ENCODE measurements around the gene PAM.

PAM gene

GRCh38 chr5:102866237-102866600, 111.1 kb downstream of the PAM start:
- H3K4me3 ChIP-seq (ENCODE audit: low read length): peak overlapping the region; percentile 59
- no peak for TF ChIP-seq CTCF (IDR thresholded peaks at IDR 0.05; ENCODE audit: insufficient read depth, low read depth, low read length, missing control alignments)
- no peak for DNase-seq (ENCODE audit: low read depth)

GRCh38 chr5:102867992-102868662, 113.0 kb downstream of the PAM start:
- no peak for DNase-seq (ENCODE audit: low read depth)
- H3K4me3 ChIP-seq (ENCODE audit: low read length): no peak overlapping the region
- no peak for TF ChIP-seq CTCF (IDR thresholded peaks at IDR 0.05; ENCODE audit: insufficient read depth, low read depth, low read length, missing control alignments)

DNA sequence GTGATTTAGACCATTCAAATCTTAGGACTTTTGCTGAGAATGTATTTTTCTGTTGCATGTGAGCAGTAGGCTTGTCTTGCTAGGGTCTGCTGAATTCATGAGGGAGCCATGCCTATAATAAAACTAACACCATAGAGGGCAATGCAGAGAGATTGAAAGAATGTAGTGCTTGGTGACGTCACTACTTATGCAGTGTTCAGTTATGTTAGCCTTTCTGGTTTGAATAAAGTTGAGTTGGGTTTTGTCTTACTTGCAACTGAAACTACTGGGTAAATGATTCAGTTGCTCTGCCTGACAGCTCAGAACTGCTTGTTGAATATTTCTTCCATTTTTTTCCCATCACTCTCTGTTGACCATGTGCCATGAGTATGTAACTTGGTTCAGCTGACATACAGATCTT, 114.1 kb downstream of the PAM start:
- no peak for TF ChIP-seq CTCF (IDR thresholded peaks at IDR 0.05; ENCODE audit: insufficient read depth, low read depth, low read length, missing control alignments)
- no peak for DNase-seq (ENCODE audit: low read depth)
- no peak overlapping the region for H3K4me3 ChIP-seq (ENCODE audit: low read length)

GRCh38 chr5:102873379-102873932, 118.4 kb downstream of the PAM start:
- H3K4me3 ChIP-seq (ENCODE audit: low read length): no peak overlapping the region
- TF ChIP-seq CTCF (IDR thresholded peaks at IDR 0.05; ENCODE audit: insufficient read depth, low read depth, low read length, missing control alignments): no peak
- no peak for DNase-seq (ENCODE audit: low read depth)

- no peak for DNase-seq (ENCODE audit: low read depth)
- TF ChIP-seq CTCF (IDR thresholded peaks at IDR 0.05; ENCODE audit: insufficient read depth, low read depth, low read length, missing control alignments): no peak
- H3K4me3 ChIP-seq (ENCODE audit: low read length): no peak overlapping the region
Observed at GRCh38 chr5:102874054-102874453, 118.9 kb downstream of the PAM start.

DNA sequence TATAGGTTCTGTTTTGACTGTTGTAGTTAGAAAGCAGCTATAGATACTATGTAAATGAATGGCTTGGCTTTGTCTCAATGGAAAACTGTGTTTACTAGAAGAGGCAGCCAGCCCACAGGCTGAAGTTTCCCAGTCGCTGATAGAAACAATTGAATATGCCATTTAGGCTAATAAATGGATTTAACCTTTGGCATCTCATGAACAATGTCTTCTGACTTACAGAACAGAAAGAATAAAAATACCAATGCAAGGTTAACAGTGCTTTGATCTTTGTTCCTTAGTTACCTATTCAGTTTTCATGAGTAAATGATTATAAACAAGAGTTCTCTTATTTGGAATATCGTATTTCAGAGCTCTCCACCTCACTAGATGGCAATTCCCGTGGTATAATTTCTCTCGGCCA, 120.6 kb downstream of the PAM start:
- DNase-seq (ENCODE audit: low read depth): no peak
- H3K4me3 ChIP-seq (ENCODE audit: low read length): no peak overlapping the region
- TF ChIP-seq CTCF (IDR thresholded peaks at IDR 0.05; ENCODE audit: insufficient read depth, low read depth, low read length, missing control alignments): no peak

DNA sequence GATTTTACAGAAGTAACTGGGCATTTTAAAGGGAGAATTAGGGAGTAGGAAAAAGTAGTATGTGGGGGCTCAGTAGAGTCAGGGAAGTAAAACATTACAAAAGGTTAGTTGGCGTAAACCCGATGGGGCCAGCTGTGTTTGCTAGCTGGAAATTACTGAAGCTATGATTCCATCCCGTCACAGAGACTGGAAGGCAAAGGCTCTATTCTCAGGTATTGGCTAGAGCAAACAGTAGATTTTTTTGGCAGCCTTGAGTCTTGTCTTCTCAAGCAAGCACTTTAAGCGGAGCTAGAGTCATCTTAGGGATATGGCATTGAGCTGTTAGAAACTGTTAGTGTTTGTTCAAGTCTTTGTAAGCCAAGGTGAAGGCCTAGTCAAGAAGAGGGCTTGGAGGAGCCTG, 121.5 kb downstream of the PAM start:
- DNase-seq (ENCODE audit: low read depth): no peak
- no peak for TF ChIP-seq CTCF (IDR thresholded peaks at IDR 0.05; ENCODE audit: insufficient read depth, low read depth, low read length, missing control alignments)
- H3K4me3 ChIP-seq (ENCODE audit: low read length): no peak overlapping the region
